GM18519 (cell line): Measurements from ENCODE around the gene PITX1.
"Not testable (repeated sequence)": the region's sequence is repeated elsewhere in the genome, so short reads cannot be mapped to it uniquely, and the experiment has no call there.

Experiments
- ATAC-seq: cut with Tn5 transposase; IDR thresholded peaks from one replicate; pipeline ENCODE4 v1.9.1; 2021; ENCODE audit warnings: mild to moderate bottlenecking, moderate library complexity; ENCODE audit not compliant: unreplicated experiment, low FRiP score

PITX1 gene

GRCh38 chr5:135033901-135034235 lies at the start of gene PITX1:
Gene PITX1 (minus strand): TSS chr5:135034228. CDS start chr5:135033881, 347 bp downstream.
- ATAC-seq, result no peak

DNA sequence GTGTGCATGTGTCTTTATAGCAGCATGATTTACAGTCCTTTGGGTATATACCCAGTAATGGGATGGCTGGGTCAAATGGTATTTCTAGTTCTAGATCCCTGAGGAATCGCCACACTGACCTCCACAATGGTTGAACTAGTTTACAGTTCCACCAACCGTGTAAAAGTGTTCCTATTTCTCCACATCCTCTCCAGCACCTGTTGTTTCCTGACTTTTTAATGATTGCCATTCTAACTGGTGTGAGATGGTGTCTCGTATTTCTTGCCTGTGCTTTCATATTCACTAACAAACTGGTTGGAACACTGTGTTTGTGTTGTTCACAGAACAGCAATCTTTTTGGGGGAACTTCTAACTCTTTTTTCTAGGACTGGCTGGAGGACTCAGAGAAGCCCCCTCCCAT lies 49.3 kb upstream of the PITX1 start:
- ATAC-seq, result not testable (repeated sequence)

- ATAC-seq, result no peak
Measured at GRCh38 chr5:135081240-135081639, 47.2 kb upstream of the PITX1 start.

DNA sequence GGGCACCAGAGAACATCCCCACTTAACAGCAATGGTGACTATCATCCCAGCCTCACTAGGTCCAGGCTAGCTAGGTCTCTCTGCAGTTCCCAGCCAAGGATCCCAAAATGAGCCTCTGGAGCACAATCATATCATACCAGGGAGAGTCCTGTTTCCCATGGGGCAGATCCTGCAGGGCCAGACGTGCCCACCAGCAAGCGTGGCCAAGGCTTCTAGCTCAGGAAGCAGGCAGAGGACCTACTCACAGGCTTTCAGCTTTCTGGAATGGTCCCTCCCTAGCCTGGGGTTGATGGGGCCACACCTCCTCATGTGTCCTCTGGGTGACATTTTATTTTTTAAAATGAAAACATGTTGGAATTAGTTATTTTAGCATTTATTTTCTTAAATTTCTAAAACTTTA lies 45.7 kb upstream of the PITX1 start:
- no peak for ATAC-seq

DNA sequence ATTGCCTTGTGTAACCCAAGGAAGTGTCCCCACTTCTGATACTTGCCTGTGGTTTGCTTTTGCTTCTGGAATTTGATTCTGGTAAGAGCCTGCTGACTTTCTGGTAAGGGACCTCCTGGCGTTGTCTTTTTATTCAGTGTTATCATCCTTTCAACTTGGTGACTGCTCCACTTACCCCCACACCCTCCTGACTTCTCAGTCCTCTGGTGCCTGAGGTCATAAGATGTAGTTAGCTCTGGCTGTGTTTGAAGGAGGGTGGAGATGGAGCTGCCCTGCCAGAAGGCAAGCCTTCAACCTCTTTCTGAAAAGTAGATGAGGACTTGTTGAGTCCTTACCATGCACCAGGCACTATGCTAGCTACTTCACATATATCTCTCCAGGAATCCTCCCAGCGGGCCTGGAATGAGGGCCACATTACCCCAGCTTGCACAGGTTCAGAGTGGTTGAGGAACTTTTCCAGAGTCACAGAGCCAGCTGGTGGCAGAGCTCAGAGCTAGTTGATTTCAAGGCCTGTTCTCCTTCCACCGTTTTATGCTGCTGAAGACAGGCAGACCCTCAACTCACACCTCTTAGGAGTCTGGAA lies 45.2 kb upstream of the PITX1 start:
- ATAC-seq, result no peak

- no peak for ATAC-seq
Measured at GRCh38 chr5:135076801-135077200, 42.8 kb upstream of the PITX1 start.

DNA sequence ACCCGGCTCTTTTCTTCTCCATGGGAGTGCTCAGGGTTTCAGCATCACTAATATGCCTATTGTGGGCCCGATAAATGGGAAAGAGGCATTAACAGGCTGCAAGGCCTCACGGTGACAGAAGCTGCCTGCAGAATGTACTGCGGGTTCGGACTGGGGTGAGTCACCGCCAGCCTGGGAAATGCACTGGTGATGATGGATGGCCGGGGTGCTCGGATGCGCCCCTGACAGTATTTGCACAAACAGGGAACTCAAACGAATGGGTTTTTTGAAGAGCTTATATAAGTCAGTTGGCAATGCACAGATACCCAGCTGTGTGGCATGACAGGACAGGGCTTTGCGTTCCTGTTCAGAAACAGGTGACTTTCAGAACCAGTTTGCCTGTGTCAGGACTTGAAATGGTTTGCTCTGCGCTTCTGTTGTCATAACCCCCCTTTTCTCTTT lies 42.0 kb upstream of the PITX1 start:
- ATAC-seq, result no peak

- no peak for ATAC-seq
Measured at GRCh38 chr5:135075621-135076020, 41.6 kb upstream of the PITX1 start.

GRCh38 chr5:135073761-135074345 lies 39.8 kb upstream of the PITX1 start:
- ATAC-seq, result no peak

GRCh38 chr5:135072387-135073281 lies 38.6 kb upstream of the PITX1 start:
- no peak for ATAC-seq

DNA sequence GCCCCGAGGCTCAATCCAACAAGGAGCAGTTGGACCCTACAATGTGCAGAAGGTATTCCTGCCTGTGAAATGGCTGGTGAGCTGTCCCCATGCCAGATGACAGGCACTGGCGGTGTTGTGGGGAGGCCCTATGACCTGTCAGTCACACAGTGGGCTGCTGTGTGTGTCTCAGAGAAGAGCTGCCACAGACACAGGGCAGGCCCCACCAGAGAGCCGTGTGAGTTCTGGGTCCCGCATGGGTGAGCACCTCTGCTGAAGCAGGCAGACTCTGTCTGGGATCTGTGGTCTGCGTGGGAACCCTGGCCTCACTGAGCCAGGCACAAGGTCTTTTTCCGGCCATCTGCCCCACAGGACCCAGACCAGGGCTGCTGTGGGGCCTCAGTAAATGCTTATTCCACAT lies 37.3 kb upstream of the PITX1 start:
- ATAC-seq, result no peak

DNA sequence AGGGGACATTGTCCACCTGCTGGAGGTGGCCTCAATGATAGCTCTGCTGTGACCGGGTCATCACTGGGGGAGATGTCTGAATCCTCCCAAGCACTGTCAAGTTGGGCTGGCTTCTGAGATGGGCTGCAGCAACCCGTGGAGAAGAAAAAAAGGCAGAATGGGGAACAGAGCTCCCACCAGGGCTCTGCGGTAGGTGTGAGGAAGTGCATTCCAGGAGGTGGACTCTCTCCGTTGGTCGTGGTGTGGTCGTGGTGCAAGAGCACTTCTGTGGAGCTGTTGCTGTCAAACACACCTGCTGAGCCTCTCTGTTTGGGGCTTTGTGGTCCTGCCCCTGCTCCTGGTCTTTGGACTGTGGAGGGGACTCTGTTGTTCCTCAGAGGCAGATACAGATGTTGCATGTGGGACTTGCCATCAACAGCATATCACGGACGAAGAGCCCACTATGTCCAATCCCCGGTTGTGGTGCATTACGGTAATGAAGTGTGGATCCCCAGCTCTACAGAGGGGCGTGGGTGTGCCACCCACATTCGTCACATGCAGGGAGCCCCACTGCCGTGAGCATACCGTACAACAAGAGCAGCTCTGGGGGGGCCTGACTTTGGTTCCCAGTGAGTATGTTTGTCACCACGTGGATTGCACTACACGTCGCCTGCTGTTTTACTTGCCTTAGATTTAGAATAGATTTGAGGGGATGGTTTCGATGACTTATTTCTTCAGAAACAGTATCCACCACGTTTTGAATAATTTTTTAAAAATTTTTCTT lies 36.0 kb upstream of the PITX1 start:
- no peak for ATAC-seq

GRCh38 chr5:135069016-135069770 lies 35.2 kb upstream of the PITX1 start:
- no peak for ATAC-seq

DNA sequence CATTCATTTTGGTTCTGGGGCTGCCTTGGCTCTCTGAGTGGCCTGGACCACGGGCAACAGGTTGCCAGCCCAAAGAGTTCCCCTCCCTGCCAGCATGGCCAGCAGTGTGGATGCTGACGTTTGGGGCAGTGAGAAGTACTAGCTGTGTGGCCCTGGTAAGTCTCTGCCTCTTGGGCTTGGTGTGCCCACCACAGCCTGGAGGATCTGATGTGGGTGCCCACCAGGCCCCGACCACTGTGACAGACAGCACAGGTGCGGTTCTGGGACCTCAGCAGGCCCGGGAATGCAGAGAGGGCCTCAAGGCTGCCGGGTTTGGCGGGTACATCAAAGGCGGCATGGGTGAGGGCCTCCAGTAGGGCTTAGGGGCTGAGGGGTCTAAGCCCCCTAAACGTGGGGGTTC lies 33.6 kb upstream of the PITX1 start:
- ATAC-seq, result no peak

DNA sequence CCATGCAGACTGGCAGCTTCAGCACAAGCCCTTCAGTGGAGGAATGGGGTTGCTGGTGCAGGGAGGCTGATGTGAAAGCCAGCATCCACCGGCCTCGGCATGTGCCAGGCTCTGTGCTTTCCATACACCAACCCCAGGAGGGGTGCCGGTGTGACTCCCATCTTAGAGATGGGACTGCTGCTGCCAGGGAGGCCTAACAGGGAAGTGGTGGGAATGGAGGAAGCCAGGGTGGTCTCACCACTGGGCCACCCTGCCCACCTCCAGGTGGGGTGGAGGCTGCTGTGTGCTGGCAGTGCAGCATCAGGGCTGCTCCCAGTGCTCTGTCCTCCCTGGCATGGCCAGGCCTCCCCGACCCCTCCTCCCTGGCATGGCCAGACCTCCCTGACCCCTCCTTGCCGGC lies 32.8 kb upstream of the PITX1 start:
- no peak for ATAC-seq

GRCh38 chr5:135065306-135066265 lies 31.6 kb upstream of the PITX1 start:
- ATAC-seq, result no peak

DNA sequence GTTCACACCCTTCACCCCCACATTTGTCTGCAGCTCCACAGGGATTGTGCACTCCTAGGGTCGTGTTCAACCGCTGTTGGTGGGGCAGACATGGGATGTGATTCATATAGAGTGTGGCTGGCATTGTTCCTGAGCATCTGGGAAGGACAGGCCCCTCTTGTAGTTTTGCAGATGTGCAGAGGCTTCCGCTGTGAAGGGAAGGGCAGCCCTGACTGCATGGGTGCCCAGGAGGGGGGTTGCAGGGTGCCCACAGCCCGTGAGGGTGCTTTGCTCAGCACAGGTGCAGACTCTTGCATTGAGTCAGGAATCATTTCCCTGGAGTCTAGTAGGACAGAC lies 30.2 kb upstream of the PITX1 start:
- no peak for ATAC-seq

DNA sequence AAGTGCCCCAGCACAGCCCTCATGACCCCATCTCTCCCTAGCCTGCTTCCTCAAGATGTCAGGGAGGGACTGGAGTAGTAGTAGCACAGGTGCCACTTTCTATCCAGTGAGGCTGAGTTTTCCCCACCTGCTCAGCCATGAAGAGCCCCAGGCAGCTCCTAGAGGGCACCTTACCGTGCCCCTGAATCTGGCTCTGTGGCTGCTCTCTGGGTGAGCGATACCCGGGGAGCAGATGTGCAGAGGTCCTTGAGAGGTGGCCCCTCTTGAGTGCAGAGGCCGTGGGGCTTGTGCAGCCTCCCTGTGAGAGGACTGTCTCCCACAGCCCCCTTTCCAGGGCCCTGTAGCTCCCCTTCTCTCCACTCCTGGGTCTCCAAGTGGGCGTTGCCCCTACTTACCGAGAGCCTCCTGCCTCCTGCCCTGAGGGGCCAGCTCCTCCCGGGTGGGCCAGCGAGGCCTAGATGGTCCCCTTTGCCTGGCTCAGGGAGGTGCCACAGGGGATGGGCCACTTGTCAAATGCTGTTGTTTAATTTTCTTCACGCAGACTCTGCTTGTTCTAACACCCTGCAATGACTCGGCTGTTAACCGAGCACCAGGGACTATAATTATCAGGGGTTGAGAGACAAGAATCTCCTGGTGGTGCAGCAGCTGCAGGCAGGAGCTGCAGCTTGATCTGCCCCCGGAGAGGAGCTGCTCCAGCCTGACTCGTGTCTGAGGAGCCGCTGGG lies 29.6 kb upstream of the PITX1 start:
- no peak for ATAC-seq

GRCh38 chr5:135063056-135063445 lies 29.0 kb upstream of the PITX1 start:
- ATAC-seq, result no peak
